ENCODE measurements around the gene CALHM6. TPM values are rescaled to one million over a fixed set of nuclear protein-coding genes. Genes with fewer than 3 reads are reported as not detected.

The CALHM6 gene
- total and polyA plus RNA-seq, 2 experiments from 2014 or later = 1.2 to 1.6 TPM

DNA sequence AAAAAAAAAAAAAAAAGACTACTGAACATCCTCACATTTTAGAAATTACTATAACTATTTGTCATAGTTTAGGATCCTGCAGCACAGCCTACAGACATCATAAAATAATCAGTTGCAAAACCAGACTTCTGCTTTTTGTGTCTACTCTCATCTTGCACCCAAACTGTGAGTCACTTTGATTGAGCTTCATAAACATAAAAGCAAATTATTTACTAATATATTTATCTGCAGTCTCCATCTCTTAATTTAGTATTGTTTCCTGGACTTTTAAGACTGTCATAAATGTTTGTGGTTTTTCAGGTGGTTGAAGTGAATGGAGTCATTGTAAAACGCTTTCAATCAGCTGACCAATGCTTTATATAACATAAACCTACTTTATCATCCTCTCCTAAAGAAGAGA is 14.8 kb upstream of the CALHM6 start:
- H3K4me3 ChIP-seq = no peak overlapping the region
- H3K4me1 ChIP-seq (ENCODE audit: insufficient read depth) = peaks cover 17% of the 10 kb centered on the region
- H3K9me2 ChIP-seq (ENCODE audit: insufficient read depth) = no peaks in the 10 kb centered on the region
- no peaks in the 10 kb centered on the region for H3K27me3 ChIP-seq (ENCODE audit: insufficient read depth)
- ATAC-seq = no peak
- no peak overlapping the region for H3K27ac ChIP-seq (ENCODE audit: low read depth)
- no peaks in the 10 kb centered on the region for H3K79me2 ChIP-seq (replicated peaks; ENCODE audit: insufficient read depth)
- no peaks in the 10 kb centered on the region for H3K36me3 ChIP-seq (ENCODE audit: insufficient read depth)
- no peak for DNase-seq (ENCODE audit: low spot score)
- peaks cover 32% of the 10 kb centered on the region for H3K4me1 Mint-ChIP-seq
- TF ChIP-seq ZNF331 (CRISPR knock-in tag; IDR thresholded peaks at IDR 0.05; ENCODE audit: low read depth) (no peak), NANOG (IDR thresholded peaks at IDR 0.05; ENCODE audit: borderline replicate concordance) (no peak), STAT1 (IDR thresholded peaks at IDR 0.05; ENCODE audit: unreplicated experiment) (no peak), JUNB (IDR thresholded peaks at IDR 0.05; ENCODE audit: unreplicated experiment) (no peak), ZNF114 (CRISPR knock-in tag; IDR thresholded peaks at IDR 0.05) (no peak), POLR2AphosphoS5 (IDR thresholded peaks at IDR 0.05; ENCODE audit: low read depth) (no peak)
- TF ChIP-seq, protein P1, sequence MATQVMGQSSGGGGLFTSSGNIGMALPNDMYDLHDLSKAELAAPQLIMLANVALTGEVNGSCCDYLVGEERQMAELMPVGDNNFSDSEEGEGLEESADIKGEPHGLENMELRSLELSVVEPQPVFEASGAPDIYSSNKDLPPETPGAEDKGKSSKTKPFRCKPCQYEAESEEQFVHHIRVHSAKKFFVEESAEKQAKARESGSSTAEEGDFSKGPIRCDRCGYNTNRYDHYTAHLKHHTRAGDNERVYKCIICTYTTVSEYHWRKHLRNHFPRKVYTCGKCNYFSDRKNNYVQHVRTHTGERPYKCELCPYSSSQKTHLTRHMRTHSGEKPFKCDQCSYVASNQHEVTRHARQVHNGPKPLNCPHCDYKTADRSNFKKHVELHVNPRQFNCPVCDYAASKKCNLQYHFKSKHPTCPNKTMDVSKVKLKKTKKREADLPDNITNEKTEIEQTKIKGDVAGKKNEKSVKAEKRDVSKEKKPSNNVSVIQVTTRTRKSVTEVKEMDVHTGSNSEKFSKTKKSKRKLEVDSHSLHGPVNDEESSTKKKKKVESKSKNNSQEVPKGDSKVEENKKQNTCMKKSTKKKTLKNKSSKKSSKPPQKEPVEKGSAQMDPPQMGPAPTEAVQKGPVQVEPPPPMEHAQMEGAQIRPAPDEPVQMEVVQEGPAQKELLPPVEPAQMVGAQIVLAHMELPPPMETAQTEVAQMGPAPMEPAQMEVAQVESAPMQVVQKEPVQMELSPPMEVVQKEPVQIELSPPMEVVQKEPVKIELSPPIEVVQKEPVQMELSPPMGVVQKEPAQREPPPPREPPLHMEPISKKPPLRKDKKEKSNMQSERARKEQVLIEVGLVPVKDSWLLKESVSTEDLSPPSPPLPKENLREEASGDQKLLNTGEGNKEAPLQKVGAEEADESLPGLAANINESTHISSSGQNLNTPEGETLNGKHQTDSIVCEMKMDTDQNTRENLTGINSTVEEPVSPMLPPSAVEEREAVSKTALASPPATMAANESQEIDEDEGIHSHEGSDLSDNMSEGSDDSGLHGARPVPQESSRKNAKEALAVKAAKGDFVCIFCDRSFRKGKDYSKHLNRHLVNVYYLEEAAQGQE (IDR thresholded peaks at IDR 0.05; ENCODE audit: unreplicated experiment) = no peak
- no peaks in the 10 kb centered on the region for H3K9me3 Mint-ChIP-seq
- no peaks in the 10 kb centered on the region for H3K27me3 Mint-ChIP-seq (ENCODE audit: insufficient read depth, low read depth, poor library complexity)
- H3K4me3 Mint-ChIP-seq = no peak overlapping the region
- H3K36me3 Mint-ChIP-seq (ENCODE audit: low read depth) = no peaks in the 10 kb centered on the region
- H4K20me1 ChIP-seq (replicated peaks; ENCODE audit: insufficient read depth) = no peaks in the 10 kb centered on the region
- H2AFZ ChIP-seq = no peak overlapping the region
- no peak overlapping the region for H3K27ac Mint-ChIP-seq
- no peak overlapping the region for H3K4me2 ChIP-seq
- no peaks in the 10 kb centered on the region for H3F3A ChIP-seq (replicated peaks; ENCODE audit: low read depth)

DNA sequence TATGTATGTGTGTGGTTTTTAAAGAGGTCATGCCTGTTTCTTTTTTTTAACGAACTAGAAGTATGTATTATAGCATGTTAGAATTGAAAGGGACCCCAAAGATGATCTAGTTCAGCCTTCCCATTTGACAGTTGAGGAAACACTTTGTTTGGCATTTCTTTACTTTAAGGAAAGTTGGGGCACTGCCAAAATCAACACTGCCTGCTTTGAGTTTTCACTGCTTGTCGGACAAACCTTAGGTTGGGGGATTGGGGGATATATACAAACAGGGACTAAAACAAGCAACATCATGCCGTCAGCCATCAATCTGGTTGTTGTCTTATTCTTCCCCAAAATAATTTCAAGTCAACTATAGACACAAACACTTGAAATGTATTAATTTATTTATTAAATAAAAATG is 14.1 kb upstream of the CALHM6 start:
- ATAC-seq = no peak
- Histone ChIP-seq H3K4me3 (no peak overlapping the region), H4K20me1 (replicated peaks; ENCODE audit: insufficient read depth) (no peaks in the 10 kb centered on the region), H3K4me2 (no peak overlapping the region), H3K36me3 (ENCODE audit: insufficient read depth) (no peaks in the 10 kb centered on the region), H3K9me2 (ENCODE audit: insufficient read depth) (no peaks in the 10 kb centered on the region), H3F3A (replicated peaks; ENCODE audit: low read depth) (no peaks in the 10 kb centered on the region), H3K4me1 (ENCODE audit: insufficient read depth) (peaks cover 12% of the 10 kb centered on the region), H2AFZ (no peak overlapping the region), H3K27ac (ENCODE audit: low read depth) (no peak overlapping the region), H3K27me3 (ENCODE audit: insufficient read depth) (no peaks in the 10 kb centered on the region), H3K79me2 (replicated peaks; ENCODE audit: insufficient read depth) (no peaks in the 10 kb centered on the region)
- DNase-seq (ENCODE audit: low spot score) = no peak
- Mint-ChIP-seq H3K27ac (no peak overlapping the region), H3K4me3 (no peak overlapping the region), H3K36me3 (ENCODE audit: low read depth) (no peaks in the 10 kb centered on the region), H3K4me1 (peaks cover 26% of the 10 kb centered on the region), H3K27me3 (ENCODE audit: insufficient read depth, low read depth, poor library complexity) (no peaks in the 10 kb centered on the region), H3K9me3 (no peaks in the 10 kb centered on the region)
- no peak for TF ChIP-seq POLR2AphosphoS5 (IDR thresholded peaks at IDR 0.05; ENCODE audit: low read depth)
- TF ChIP-seq EZH2phosphoT487 (IDR thresholded peaks at IDR 0.05; ENCODE audit: unreplicated experiment) = no peak
- TF ChIP-seq ZNF331 (CRISPR knock-in tag; IDR thresholded peaks at IDR 0.05; ENCODE audit: low read depth) = no peak
- no peak for TF ChIP-seq EZH2 (IDR thresholded peaks at IDR 0.05; ENCODE audit: low read depth, unreplicated experiment)
- TF ChIP-seq JUNB (IDR thresholded peaks at IDR 0.05; ENCODE audit: unreplicated experiment) = no peak
- no peak for TF ChIP-seq ZNF114 (CRISPR knock-in tag; IDR thresholded peaks at IDR 0.05)
- TF ChIP-seq ZNF462 (CRISPR knock-in tag; IDR thresholded peaks at IDR 0.05) = no peak
- TF ChIP-seq CTCF (conservative IDR thresholded peaks at IDR 0.05; ENCODE audit: low read depth in 2 of 2) = no peak
- no peak for TF ChIP-seq NANOG (IDR thresholded peaks at IDR 0.05; ENCODE audit: borderline replicate concordance)
- TF ChIP-seq STAT1 (IDR thresholded peaks at IDR 0.05; ENCODE audit: unreplicated experiment) = no peak
